GM21619 (cell line): ENCODE measurements around the gene CPLANE1.
A peak's percentile ranks its signal among the peaks of the same experiment; 100 is the strongest.
"Not testable (repeated sequence)": the region's sequence is repeated elsewhere in the genome, so short reads cannot be mapped to it uniquely, and the experiment has no call there.

Experiments used
- ATAC-seq: cut with Tn5 transposase; IDR thresholded peaks from one replicate; pipeline ENCODE4 v1.9.1; 2021; ENCODE audit not compliant: unreplicated experiment

Gene CPLANE1

DNA sequence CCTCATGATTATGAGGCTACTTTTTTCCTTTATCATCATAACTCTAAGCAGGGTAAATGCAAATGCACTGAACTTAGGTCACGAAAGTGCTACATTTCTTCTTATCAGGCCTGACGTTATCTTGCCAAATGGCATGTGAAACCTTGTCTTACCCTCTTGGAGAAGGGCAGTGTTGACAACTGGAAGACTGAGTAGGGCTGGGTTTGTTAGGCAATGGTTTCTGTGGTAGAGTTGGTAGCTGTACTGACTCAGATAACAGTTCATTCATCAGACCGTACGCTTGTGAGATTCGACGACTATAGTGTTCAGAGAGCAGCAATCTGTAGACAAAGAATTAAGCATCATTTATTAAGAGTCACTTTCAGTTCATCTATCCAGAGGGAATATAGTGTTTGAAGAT, 127.7 kb downstream of the CPLANE1 start:
- ATAC-seq = no peak

DNA sequence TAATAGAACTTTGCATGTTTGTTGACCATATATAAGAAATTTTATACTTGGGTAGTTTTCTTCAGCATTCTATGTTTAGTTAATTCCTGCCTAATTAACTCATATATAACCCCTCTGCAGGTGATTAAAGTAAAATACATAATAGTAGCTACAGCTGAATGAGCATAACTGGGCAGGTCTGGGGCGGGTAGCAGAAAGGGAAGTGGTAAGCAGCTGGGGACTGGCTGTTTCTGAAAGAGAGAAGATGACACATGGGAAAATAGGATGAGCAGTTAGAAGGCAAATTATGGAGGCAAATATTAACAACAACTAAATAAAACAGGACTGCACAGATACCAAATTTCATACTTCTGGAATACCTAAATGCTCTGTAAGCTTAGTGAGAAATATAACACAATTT, 128.1 kb downstream of the CPLANE1 start:
- no peak for ATAC-seq

DNA sequence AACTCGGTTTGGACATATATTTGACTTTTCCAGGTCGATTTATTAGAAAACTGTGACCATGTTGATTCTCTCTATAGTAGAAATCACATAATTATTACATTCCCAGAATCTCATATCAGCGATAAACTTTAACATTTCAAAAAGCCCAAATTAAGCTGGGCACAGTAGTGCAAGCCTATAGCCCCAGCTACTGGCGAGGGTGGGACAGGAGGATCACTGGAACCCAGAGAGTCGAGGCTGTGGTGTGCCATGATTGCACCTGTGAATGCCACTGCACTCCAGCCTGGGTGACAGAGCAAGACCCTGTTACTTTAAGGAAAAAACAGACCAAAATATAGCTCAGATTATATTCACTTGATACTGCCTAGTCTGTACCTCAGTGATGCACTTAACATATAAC, 128.9 kb downstream of the CPLANE1 start:
- no peak for ATAC-seq

DNA sequence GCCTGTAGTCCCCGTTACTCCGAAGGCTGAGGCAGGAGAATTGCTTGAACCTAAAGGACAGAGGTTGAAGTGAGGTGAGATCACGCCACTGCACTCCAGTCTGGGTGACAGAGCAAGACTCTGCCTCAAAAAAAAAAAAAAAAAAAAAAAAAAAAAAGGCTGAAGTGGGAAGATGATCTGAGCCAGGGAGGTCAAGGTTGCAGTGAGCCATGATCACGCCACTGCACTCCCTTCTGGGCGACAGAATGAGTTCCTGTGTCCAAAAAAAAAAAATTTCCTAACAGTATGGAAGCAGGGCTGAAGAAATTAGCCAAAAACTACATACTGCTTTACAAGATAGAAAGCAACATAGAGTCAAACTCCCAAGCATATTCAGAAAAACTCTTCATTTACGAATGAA, 132.8 kb downstream of the CPLANE1 start:
- ATAC-seq = no peak

DNA sequence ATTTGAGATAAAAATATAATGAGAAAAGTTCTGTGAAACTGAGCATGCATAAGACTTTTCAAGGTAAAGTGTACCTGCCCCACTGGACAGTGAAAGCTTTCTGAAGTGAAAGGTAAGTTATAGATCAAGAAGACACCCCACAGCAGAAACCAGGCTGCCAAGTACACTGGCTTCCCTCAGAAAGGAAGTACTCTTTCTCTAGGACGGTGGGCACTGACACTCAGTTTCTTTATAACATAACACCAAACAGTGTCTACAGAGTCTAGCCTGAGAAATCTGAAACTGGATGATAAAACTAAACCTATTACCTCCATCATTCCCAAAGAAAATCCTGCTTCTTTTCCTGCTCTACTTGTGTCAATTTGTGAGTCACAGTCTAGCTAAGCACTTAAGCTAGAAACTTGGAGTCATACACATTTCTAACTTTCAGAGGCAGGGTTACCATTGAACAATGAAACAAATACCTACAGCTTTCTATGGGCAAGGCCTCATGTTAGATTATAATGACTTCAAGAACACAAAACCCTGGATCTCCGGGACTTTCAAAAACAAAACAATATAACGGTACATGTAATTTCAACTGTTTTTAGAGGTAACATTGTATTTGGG, 136.7 kb downstream of the CPLANE1 start:
- ATAC-seq = no peak

DNA sequence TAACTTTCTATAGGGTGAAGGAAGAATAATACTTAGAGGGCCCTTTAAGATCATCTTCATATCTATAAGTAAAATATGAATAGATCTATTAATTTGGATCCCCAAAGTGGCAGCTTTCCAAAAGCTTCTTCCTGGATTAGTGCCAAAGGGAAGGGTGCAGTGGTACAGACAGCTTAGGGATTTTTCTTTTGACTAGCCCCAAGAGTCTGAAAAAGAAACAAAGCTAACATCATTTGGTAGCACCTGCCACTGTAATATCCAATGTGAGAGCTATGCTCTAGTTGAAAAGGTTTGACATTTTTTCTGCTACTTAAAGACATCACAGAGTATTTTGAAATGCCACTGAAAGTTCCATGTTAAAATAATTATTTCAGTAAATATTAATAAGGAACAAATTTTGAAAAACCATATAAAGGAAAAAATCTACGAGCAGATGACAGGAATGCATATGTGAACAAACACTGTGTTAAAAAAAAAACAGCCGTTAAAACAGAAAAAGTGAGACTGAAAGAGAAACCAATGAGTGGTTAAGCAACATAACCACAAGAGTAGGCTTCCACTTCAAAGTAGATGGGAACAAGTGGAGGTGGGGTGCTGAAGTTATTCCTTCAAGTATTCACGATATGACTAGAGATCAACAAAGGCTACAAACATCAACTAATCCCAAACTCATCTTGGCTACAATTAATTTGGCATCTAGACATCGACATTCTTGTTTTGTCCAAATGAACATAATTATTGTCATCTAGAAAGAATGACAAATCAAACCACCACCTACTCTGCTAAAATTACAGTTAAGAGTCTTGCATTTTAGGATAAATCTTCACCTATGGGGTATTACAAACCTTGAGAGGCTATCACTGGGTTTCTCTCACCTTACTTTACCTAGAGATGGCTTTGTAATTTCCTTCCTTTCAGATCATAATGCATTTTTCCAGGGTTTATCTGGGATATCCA, 137.5 kb downstream of the CPLANE1 start:
- ATAC-seq = peak; percentile 87

DNA sequence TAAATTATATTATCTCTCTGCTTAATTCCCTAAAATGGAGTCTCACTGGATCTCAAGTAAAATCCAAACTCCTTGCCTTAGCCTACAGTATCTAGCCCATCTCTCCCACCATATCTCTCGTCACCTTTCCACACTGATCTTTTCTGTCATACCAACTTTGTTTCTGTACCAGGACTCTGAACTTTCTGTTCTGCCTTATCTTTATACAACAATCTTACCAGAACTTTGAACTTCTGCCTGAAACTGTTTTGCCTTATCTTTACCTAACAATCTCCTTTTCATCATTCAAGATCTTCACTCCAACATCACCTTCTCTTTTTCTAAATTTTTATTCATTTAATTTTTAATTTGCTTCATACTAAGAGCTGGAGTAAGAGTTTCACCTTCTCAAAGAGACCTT, 139.0 kb downstream of the CPLANE1 start:
- no peak for ATAC-seq

DNA sequence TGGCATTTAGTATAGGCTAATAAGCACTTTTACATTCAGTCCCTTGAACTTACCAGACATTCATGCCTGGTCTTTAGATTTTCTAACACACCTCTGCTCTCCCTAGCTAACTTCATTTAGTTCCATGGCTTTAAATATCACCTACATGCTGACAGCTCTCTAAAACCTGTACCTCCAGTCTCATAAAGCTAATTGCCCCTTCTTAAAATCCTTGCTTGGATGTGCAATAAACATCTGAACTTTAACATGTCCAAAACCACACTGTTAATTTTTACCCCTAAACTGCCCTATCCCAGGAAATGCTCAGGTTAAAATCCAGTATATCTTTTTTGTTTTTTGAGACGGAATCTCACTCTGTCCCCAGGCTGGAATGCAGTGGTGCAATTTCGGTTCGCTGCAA, 139.8 kb downstream of the CPLANE1 start:
- ATAC-seq = no peak

DNA sequence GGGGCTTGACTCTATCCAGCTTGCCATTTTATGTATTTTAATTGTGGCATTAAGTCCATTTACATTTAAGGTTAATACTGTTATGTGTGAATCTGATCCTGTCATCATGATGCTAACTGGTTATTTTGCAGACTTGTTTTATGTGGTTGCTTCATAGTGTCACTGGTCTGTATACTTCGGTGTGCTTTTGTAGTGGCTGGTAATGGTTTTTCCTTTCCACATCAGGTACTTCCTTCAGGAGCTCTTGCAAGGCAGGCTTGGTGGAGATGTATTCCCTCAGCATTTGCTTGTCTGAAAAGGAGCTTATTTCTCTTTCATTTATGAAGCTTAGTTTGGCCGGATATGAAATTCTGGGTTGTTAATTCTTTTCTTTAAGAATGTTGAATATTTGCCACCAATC, 145.9 kb downstream of the CPLANE1 start:
- no peak for ATAC-seq

DNA sequence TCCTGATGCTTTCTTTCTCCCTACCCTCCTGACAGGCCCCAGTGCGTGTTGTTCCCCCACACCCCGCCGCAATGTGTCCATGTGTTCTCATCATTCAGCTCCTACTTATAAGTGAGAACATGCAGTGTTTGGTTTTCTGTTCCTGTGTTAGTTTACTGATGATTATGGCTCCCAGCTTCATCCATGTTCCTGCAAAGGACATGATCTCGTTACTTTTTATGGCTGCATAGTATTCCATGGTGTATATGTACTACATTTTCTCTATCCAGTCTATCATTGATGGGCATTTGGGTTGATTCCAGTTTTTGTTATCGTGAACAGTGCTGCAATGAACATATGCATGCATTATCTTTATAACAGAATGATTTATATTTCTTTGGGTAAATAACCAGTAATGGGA, 149.9 kb downstream of the CPLANE1 start:
- not testable (repeated sequence) for ATAC-seq

DNA sequence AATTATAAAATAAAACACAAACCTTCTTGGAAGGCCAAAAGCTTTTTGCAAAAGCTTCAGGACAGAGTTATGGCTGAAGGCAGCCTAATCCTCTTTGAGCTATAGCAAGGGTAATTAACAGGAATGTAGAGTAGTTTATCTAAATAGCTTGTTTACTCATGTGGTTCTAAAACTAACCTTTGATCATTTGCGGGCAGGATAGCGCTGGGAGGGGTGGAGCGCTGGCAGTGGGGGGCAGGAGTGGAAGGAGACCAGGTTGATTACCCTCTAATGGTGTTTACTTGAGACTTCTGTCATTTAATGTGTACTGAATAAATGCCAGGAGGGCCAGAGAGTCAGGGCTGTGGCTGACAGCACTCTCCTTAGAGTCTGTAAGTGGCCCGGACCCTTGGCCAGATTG, 155.4 kb downstream of the CPLANE1 start:
- not testable (repeated sequence) for ATAC-seq

DNA sequence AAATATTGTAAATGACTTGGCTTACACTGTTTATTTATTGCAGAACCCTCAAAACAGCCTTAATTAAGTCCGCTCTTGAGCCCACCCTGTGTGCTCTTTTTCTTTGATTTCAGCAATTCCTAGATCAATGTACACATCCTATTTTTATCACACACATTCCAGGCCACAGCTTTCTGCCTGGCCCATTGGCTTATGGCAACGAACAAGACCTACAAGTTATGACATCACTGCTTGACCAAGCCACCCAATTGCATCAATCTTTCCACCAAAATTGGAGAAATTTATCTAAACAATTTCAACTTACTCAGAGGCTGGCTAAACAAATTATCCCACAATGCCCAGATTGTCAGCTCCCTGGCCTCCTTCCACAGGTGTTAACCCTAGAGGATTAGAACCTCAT, 158.4 kb downstream of the CPLANE1 start:
- ATAC-seq = no peak

DNA sequence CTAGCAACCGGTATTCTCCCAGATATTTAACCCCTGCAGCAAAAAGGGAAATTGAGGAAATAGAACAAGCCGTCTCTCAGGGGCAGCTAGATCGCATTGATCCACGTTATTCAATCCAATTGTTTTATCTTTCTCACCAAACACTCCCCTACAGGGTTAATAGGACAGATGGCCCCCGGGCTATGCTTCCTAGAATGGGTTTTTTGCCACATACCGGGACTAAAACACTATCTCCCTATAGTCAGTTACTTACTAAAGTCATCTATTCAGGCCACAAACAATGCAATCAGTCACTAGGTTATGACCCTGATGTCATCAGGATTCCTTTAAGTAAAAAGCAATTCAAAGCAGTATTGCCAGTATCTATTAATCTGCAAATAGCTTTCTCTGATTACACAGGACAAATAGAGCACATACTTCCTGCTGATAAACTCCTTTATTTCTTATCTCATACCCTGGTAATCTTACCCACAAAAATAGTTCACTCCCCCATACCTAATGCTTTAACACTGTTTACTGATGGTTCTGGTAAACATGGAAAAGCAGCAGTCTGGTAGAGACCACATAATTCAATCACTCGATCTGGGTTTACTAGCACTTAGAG, 159.0 kb downstream of the CPLANE1 start:
- ATAC-seq = no peak

DNA sequence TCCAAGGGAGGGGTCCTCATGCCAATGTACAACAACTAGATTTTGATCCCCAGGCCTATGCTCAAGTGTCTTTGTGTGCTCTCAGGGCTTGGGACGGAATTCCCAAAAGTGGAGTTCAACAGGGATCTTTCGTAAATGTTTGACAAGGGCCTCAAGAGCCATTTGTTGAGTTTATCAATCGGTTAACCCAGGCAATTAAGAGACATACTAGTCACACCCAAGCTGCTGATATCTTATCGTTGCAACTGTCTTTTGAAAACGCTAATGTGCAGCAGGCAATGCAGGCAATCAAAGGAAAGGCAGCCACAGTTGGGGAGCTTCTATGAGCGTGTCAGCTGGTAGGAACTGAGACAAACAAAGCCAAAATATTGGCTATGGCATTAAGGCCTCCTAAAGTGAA, 161.2 kb downstream of the CPLANE1 start:
- ATAC-seq = no peak

DNA sequence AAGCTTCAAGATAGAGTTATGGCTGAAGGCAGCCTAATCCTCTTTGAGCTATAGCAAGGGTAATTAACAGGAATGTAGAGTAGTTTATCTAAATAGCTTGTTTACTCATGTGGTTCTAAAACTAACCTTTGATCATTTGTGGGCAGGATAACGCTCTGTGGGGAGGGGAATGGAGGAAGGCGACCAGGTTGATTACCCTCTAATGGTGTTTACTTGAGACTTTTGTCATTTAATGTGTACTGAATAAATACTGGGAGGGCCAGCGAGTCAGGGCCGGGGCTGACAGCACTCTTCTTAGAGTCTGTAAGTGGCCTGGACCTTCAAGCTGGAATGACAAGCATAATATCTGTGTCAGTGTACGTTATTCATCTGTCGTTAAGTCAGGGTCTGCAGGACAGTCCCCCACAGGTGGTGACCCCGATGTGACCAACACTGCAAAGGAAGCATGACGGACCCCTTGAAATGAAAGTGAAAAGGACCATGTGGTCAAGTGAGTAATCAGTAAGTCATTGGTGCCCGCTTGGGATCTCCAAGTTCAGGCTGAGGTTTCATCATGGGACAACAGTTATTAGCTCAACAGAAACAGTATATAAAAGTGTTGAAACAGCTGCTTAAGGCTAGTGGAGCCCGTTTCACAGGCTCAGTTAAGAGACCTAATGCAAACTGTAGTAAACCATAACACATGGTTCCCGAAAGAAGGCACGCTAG, 162.6 kb downstream of the CPLANE1 start:
- ATAC-seq = no peak

DNA sequence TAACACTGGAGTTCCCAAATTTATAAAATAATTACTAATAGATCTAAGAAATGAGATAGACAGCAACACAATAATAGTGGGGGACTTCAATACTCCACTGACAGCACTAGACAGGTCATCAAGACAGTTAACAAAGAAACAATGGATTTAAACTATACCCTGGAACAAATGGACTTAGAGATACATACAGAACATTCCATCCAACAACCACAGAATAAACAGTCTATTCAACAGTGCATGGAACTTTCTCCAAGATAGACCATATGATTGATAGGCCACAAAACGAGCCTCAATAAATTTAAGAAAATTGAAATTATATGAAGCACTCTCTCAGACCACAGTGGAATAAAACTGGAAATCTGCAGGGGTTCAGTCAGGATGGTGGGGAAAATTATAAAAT, 163.2 kb downstream of the CPLANE1 start:
- not testable (repeated sequence) for ATAC-seq

DNA sequence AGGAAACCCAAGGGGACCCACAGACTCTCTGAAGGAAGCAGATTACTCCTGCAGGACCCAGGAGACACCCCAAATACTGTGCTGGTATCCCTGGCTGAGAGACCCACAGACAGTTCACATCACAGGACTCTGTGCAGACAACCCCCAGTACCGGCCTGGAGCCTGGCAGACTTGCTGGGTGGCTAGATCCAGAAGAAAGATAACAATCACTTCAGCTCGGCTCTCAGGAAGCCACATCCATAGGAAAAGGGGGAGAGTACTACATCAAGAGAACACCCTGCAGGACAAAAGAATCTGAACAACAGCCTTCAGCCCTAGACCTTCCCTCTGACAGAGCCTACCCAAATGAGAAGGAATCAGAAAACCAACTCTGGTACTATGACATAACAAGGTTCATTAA, 166.2 kb downstream of the CPLANE1 start:
- ATAC-seq = not testable (repeated sequence)

DNA sequence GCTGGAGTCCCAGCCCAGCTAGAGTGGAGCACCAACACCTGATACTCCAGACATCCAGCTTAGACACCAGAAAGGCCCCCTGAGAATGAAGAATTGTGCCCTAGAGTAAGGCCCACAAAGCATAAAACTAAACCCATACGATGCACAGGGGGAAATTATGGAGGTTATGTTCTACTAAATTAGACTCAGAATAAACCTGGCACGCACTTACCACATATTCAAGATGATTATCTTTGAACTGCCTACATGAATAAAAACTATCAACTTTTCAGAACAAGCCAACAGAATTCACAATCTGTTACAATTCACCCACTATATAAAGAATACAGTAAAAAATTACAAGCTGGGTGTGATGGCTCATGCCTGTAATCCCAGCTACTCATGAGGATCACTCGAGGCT, 168.5 kb downstream of the CPLANE1 start:
- no peak for ATAC-seq

DNA sequence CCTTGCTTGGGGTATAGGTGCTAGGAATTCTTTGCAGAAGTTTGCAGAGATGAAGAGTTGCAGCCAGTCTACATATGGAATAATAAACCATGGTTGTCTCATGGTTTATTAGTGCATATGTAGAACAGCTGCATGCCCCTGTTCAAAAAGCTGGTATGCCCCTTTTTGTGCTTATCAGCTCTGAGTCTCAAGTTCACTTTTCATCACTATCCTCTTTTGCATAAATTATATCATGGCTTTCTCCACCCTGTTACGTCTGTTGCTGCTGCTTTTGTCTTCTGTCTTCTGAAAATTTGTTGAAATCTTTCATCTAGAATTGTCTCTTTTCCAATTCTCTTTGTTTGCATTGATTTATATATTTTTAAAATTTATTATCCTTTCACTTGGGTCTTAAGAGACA, 172.0 kb downstream of the CPLANE1 start:
- ATAC-seq = no peak

DNA sequence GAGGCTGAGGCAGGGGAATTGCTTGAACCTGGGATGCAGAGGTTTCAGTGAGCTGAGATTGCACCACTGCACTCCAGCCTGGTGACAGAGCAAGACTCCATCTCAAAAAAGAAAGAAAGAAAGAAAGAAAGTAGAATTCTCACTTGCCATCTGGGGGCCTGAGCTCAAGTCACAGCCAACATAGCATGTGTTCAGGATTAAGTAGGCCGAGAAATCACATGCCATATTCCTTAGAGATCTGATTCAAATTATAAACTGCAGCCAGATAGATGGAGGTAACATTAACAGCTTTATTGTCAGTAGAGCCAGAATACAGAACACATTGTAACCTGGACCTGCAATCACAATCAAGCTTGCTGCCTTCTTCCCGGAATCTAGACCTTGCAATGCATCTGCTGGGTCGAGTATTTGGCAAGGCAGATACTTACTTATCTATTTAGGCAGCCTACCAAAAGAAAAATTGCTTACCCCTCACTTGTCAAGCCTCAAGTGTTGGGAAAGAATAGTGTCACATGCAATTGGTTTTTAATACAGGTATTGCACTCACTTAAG, 173.7 kb downstream of the CPLANE1 start:
- ATAC-seq = no peak

DNA sequence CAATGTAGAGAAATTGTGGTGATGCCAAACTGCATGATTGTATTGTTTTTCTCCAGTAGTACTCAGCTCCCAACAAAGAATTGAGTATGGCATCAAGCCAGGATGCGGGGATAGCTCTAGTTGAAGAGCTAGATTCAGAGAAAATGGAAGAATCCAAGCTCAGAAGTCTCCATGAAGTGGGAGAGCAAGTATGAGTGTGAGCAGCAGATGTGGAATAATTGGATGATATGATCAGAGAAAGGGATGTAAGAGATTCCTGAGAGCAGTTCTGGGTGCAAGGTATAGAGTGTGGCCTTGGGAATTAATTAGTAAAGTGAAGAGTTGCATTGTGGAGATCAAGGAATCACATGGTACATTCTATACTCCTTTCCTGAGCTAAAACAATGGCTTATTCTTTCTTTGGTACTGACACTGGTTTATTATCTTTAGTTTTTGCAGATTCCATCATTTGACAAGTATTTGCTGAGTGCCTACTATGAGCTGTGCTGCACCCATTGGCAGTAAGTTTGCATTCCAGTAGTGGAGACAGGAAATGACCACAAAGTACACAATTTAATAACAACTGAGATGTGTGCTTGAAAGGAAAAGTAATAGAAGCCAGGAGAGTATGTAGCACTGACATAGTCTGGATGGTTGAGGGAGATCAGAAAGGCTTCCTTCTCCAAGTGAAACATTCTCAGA, 177.1 kb downstream of the CPLANE1 start:
- ATAC-seq = no peak
